SK-N-SH treated with all-trans-retinoic acid at 6 μM for 48 hours (cell line): ENCODE results near the gene PRKG1.

Experiments
- BACH2 ChIP-seq: fragments of 250-450 bp; sonication (Bioruptor Pico); IDR thresholded peaks from 2 replicates; pipeline ENCODE4 v1.9.0; 2021; ENCODE audit warnings: mild to moderate bottlenecking, borderline replicate concordance
- CREB5 ChIP-seq: fragments of 250-450 bp; sonication (Bioruptor Pico); IDR thresholded peaks from 2 replicates; pipeline ENCODE4 v1.5.1; 2020; ENCODE audit warnings: low read depth, mild to moderate bottlenecking, moderate library complexity
- ESRRG ChIP-seq: fragments of 250-450 bp; sonication (Bioruptor Pico); IDR thresholded peaks from 2 replicates; pipeline ENCODE4 v1.6.1; 2021; ENCODE audit warnings: mild to moderate bottlenecking
- PATZ1 ChIP-seq: fragments of 250-450 bp; sonication (Bioruptor Pico); IDR thresholded peaks from 2 replicates; pipeline ENCODE4 v1.8.0; 2020; ENCODE audit warnings: mild to moderate bottlenecking, moderate library complexity, borderline replicate concordance
- POU6F1 ChIP-seq: fragments of 250-450 bp; sonication (Bioruptor Pico); IDR thresholded peaks from 2 replicates; pipeline ENCODE4 v1.8.0; 2021; ENCODE audit warnings: low read depth, mild to moderate bottlenecking, moderate library complexity, borderline replicate concordance
- RARB ChIP-seq: fragments of 250-450 bp; sonication (Bioruptor Pico); IDR thresholded peaks from 2 replicates; pipeline ENCODE4 v1.8.0; 2021; ENCODE audit warnings: mild to moderate bottlenecking, moderate library complexity
- SNAI2 ChIP-seq: fragments of 250-450 bp; sonication (Bioruptor Pico); IDR thresholded peaks from 2 replicates; pipeline ENCODE4 v1.5.0; 2020; ENCODE audit warnings: mild to moderate bottlenecking, moderate library complexity
- TCF4 ChIP-seq: fragments of 250-450 bp; sonication (Bioruptor Pico); IDR thresholded peaks from 2 replicates; pipeline ENCODE4 v1.8.0; 2021; ENCODE audit warnings: mild to moderate bottlenecking, moderate library complexity, borderline replicate concordance
- TOX ChIP-seq: fragments of 250-450 bp; sonication (Bioruptor Pico); IDR thresholded peaks from 2 replicates; pipeline ENCODE4 v1.8.0; 2021; ENCODE audit warnings: mild to moderate bottlenecking, moderate library complexity, borderline replicate concordance
- ZFP3 ChIP-seq: fragments of 250-450 bp; sonication (Bioruptor Pico); IDR thresholded peaks from 2 replicates; pipeline ENCODE4 v1.5.0; 2020; ENCODE audit warnings: mild to moderate bottlenecking, moderate library complexity
- ZFP30 ChIP-seq: fragments of 450-650 bp; formaldehyde crosslinking; IDR thresholded peaks from 2 replicates; pipeline ENCODE4 v1.5.0; 2022; ENCODE audit warnings: mild to moderate bottlenecking, moderate library complexity
- ZNF8 ChIP-seq: fragments of 450-650 bp; formaldehyde crosslinking; IDR thresholded peaks from 2 replicates; pipeline ENCODE4 v1.5.0; 2020; ENCODE audit warnings: mild to moderate bottlenecking, moderate library complexity

- TF ChIP-seq POU6F1 (CRISPR knock-in tag) (no peak), ZFP3 (CRISPR knock-in tag) (no peak), TCF4 (CRISPR knock-in tag) (no peak), ZFP30 (CRISPR knock-in tag) (no peak), CREB5 (CRISPR knock-in tag) (no peak), SNAI2 (CRISPR knock-in tag) (no peak), TOX (CRISPR knock-in tag) (no peak), RARB (CRISPR knock-in tag) (no peak), PATZ1 (CRISPR knock-in tag) (no peak), ZNF8 (CRISPR knock-in tag) (no peak), ESRRG (CRISPR knock-in tag) (no peak), BACH2 (CRISPR knock-in tag) (no peak)
Measured at GRCh38 chr10:51447119-51447518, 372.8 kb downstream of the PRKG1 start.
